HG02610 (cell line): ENCODE data around the gene LILRB5.
"Not testable (repeated sequence)": the region's sequence is repeated elsewhere in the genome, so short reads cannot be mapped to it uniquely, and the experiment has no call there.

Experiments used
- ATAC-seq: cut with Tn5 transposase; IDR thresholded peaks from one replicate; pipeline ENCODE4 v1.9.1; 2021; ENCODE audit warnings: mild to moderate bottlenecking, moderate library complexity; ENCODE audit not compliant: unreplicated experiment

Gene LILRB5

GRCh38 chr19:54245936-54246335 is 11.1 kb downstream of the LILRB5 start:
- ATAC-seq: no peak

- ATAC-seq: not testable (repeated sequence)
Measured at GRCh38 chr19:54243809-54244208, 13.3 kb downstream of the LILRB5 start.

- ATAC-seq: not testable (repeated sequence)
Measured at GRCh38 chr19:54242646-54243045, 14.4 kb downstream of the LILRB5 start, which contains the start of gene LILRA6. Gene LILRA6, minus strand, starts transcription at chr19:54242790.

GRCh38 chr19:54242234-54242633 is 14.8 kb downstream of the LILRB5 start:
- ATAC-seq: not testable (repeated sequence)

GRCh38 chr19:54240372-54241336 is 16.4 kb downstream of the LILRB5 start:
- ATAC-seq: not testable (repeated sequence)

GRCh38 chr19:54239491-54240371 is 17.3 kb downstream of the LILRB5 start:
- ATAC-seq: not testable (repeated sequence)

- no peak for ATAC-seq
Measured at GRCh38 chr19:54233941-54234340, 23.1 kb downstream of the LILRB5 start.

GRCh38 chr19:54231077-54231931 is 25.8 kb downstream of the LILRB5 start:
- no peak for ATAC-seq

GRCh38 chr19:54230031-54230430 is 27.0 kb downstream of the LILRB5 start:
- ATAC-seq: no peak

- ATAC-seq: no peak
Measured at GRCh38 chr19:54229146-54229545, 27.9 kb downstream of the LILRB5 start.

- ATAC-seq: not testable (repeated sequence)
Measured at GRCh38 chr19:54224619-54225018, 32.5 kb downstream of the LILRB5 start.

- not testable (repeated sequence) for ATAC-seq
Measured at GRCh38 chr19:54223937-54224281, 33.2 kb downstream of the LILRB5 start.

- not testable (repeated sequence) for ATAC-seq
Measured at GRCh38 chr19:54223277-54223936, 33.7 kb downstream of the LILRB5 start.

- ATAC-seq: not testable (repeated sequence)
Measured at GRCh38 chr19:54222474-54223276, 34.4 kb downstream of the LILRB5 start, which contains the start of gene LILRB3. Gene LILRB3, minus strand, starts transcription at chr19:54223007. Its CDS starts 31 bp downstream, at chr19:54222976.

GRCh38 chr19:54221947-54222346 is 35.1 kb downstream of the LILRB5 start:
- ATAC-seq: not testable (repeated sequence)

- not testable (repeated sequence) for ATAC-seq
Measured at GRCh38 chr19:54219702-54220101, 37.4 kb downstream of the LILRB5 start.

GRCh38 chr19:54218960-54219661 is 38.0 kb downstream of the LILRB5 start:
- no peak for ATAC-seq

GRCh38 chr19:54218259-54218658 is 38.8 kb downstream of the LILRB5 start:
- ATAC-seq: no peak
